HG03060 (cell line): ENCODE results near the gene METAP1.
"Not testable (repeated sequence)": the region's sequence is repeated elsewhere in the genome, so short reads cannot be mapped to it uniquely, and the experiment has no call there.

Experiments
- ATAC-seq: cut with Tn5 transposase; IDR thresholded peaks from one replicate; pipeline ENCODE4 v1.9.1; 2021; ENCODE audit warnings: low read depth, moderate number of reproducible peaks; ENCODE audit not compliant: unreplicated experiment

METAP1 gene

DNA sequence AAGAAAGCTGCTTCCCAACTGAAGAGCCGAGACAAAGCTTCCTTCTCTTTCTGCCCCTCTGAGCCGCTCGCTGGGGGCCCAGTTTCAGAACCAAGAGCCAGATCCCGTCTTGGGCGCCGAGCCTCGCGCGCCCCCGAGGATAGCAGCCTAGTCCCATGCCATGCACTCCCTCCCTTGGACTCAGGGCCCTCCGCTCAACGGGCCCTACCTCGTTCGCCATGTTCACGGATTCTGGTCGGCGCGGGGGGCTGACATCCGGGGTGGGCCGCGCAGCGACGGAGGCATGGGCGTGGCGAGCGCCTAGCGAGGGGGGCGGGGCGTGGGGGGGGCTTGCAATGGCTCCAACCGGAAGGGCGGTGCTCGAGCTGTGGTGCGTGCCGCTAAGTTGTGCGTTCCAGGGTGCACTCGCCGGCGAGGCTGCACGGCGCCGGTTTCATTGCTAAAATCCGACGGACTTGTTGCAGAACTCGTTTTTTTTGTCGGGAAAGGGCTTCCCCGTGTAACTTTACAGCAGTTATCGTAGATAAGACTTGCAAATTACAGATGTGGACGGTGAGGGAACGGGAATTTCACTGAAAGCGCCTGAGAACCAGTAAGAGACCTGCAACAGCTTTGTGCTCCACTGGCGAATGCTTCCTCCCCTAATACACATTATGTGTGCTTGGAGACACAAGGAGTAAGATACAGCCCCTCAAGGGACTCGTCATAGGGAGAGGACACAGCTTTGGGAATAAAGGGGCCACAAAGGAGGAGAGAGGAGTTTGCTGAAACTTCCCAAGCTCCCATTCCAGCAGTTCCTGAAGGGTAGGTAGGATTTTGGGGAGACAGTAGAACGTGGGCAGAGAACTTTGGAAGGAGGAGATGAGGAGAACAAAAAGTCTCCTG lies 93.2 kb downstream of the METAP1 start, which contains the start of gene ADH5:
Gene ADH5 (minus strand): TSS at position 308 of the 885 bp plus-strand sequence. CDS start 88 bp downstream, at position 220.
- ATAC-seq = peak; percentile 63

DNA sequence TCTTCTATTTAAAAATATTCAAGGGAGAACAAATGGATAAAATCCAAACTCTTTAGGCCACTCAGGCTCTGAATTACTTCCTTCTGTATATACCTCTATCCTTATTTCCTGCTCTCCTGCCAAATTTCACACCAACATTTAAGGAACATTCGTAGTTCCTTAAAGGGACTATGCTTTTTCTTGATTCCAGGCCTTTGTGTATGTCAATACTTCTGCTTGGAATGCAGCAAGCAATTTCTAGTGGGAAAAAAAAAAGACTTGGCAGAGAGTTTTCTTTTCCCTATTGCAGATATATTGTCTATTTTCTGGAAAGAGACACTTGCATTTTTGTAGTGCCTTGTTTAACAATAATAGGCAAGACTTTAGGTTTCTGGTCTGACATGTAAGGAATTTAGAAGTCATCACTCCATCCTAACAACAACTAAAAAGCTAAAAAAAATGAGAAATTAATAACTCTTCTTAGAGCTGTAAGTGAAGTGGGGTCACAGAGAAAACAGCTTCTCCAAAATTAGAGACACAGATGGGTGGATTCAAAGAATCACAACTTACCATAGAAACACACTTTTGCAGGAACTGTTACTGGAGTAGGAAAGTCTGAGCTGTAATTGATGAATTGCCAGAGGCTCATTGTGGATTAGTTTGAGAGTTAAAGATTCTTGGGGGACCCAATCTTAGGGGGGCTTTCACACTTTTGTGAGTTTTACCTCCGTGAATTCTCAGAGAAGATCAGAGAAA lies 95.1 kb downstream of the METAP1 start:
- no peak for ATAC-seq

GRCh38 chr4:99091216-99091575 lies 95.7 kb downstream of the METAP1 start:
- no peak for ATAC-seq

GRCh38 chr4:99091841-99092240 lies 96.3 kb downstream of the METAP1 start:
- ATAC-seq = not testable (repeated sequence)

DNA sequence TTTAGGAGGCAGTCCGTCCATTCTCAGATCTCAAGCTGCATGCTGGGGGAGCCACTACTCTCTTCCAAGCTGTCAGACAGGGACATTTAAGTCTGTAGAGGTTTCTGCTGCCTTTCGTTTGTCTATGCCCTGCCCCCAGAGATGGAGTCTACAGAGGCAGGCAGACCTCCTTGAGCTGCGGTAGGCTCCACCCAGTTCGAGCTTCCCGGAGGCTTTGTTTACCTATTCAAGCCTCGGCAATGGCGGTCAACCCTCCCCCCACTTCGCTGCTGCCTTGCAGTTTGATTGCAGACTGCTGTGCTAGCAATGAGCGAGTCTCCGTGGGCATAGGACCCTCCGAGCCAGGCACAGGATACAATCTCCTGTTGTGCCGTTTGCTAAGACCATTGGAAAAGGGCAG lies 103.8 kb downstream of the METAP1 start:
- ATAC-seq = no peak

- ATAC-seq = not testable (repeated sequence)
These were observed 104.3 kb downstream of the METAP1 start for GRCh38 chr4:99099814-99100213.

DNA sequence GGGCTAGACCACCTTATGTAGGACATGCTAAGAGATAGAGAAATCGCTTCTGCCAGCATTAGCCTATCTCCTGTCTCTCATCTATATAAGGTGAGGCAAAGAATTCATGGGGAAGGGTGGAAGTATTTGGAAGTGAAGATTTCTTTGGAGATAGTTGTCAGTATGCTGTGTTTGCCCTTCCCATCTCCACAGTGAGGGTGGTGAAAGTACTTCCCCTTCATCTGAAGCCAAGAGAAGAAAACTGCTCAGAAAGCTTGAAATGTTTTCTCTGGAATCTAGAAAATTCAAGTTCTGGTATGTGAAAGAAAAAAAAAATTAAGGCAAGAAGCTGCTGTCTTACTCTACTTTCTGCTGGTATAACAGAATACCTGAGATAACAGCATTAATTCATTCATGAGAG lies 105.4 kb downstream of the METAP1 start:
- ATAC-seq = no peak

DNA sequence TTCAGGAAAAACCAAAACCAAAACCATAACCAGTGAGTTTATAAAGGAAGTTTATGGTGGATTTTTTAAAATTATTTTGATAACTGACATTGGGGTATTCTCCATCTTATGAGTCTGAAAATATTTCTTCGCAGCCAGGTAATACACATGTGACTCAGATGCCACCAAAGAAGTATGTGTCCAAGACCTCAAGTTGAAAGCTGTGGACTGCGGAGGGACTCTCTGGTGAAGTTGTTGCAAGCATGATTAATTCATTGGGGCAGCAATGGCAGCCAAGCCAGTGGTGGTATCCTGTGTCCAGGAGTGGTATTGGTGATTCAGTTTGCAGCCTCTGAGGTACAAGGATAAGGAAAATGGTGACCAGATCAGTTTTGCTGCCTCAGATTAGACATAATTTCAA lies 107.1 kb downstream of the METAP1 start:
- ATAC-seq = no peak

DNA sequence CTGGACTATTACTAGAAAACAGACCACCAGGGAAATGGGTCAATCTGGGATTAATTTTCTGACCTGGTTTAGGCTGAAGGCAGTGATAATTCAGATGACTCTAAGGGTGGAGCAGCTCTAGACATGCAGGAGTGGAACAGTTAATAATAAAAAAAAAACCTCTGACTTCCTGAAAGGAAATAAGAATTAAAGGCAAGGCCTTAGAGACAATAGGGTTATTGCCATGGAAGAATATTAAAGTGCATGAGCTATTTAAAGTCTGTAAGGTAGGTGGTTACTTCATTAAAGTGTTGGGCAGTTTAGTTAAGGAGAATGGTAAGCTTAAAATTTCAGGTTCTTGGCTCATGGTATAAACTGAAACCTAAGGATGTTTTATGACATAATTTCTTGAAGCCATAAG lies 107.6 kb downstream of the METAP1 start:
- ATAC-seq = no peak

- no peak for ATAC-seq
These were observed 108.6 kb downstream of the METAP1 start for GRCh38 chr4:99104153-99104552.

GRCh38 chr4:99109286-99109685 lies 113.8 kb downstream of the METAP1 start:
- not testable (repeated sequence) for ATAC-seq
